ENCODE measurements around the gene NHSL1. TPM values are rescaled to one million over a fixed set of nuclear protein-coding genes. Genes with fewer than 3 reads are reported as not detected.

Gene NHSL1
- total RNA-seq, 1 donor from 2014 or later = 23.4 TPM

DNA sequence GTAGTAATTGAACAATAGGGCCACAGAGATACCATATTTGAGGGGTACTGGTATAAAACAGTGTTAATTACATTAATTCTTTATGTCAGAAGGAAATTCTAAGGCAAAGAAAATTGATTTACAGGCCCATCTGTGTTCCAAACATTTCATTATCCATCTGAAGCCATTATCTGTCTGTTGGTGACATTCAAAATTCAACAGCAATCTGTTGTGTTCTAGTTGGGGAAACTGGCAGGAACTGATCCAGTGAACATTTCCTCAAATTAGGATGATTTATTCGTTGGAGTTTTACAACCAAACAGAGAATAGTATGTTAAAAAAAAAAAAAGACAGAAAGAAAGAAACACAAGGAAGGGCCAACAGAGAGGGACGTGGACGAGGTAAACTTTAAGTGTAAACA is 65.2 kb downstream of the NHSL1 start:
- TF ChIP-seq, protein P1, sequence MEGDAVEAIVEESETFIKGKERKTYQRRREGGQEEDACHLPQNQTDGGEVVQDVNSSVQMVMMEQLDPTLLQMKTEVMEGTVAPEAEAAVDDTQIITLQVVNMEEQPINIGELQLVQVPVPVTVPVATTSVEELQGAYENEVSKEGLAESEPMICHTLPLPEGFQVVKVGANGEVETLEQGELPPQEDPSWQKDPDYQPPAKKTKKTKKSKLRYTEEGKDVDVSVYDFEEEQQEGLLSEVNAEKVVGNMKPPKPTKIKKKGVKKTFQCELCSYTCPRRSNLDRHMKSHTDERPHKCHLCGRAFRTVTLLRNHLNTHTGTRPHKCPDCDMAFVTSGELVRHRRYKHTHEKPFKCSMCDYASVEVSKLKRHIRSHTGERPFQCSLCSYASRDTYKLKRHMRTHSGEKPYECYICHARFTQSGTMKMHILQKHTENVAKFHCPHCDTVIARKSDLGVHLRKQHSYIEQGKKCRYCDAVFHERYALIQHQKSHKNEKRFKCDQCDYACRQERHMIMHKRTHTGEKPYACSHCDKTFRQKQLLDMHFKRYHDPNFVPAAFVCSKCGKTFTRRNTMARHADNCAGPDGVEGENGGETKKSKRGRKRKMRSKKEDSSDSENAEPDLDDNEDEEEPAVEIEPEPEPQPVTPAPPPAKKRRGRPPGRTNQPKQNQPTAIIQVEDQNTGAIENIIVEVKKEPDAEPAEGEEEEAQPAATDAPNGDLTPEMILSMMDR (IDR thresholded peaks at IDR 0.05) = no peak
- Mint-ChIP-seq H3K27me3 (ENCODE audit: low read depth) (no peaks in the 10 kb centered on the region), H3K36me3 (ENCODE audit: low read depth) (peaks cover 8% of the 10 kb centered on the region), H3K27ac (ENCODE audit: unreplicated experiment) (no peak overlapping the region), H3K4me3 (ENCODE audit: unreplicated experiment) (no peak overlapping the region), H3K4me1 (ENCODE audit: low read depth) (peaks cover 8% of the 10 kb centered on the region), H3K9me3 (ENCODE audit: low read depth) (no peaks in the 10 kb centered on the region)
- DNase-seq (ENCODE audit: low spot score) = no peak

DNA sequence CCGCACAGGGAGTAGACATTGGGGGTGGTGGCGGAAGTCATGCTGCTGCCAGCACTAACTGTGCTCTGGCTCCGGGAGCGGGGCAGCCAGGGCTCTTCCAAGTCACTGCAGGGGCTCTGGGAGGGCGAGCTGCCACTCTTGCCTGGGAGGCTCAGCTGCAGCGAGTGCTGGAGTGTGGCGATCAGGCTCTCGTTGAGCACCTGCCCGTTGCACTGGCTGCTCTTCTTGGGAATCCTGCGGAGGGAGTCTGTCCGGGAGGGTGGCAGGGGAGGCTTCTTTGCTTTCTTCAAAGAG is 67.3 kb downstream of the NHSL1 start:
- TF ChIP-seq, protein P1 (IDR thresholded peaks at IDR 0.05) = no peak
- no peak for DNase-seq (ENCODE audit: low spot score)
- H3K4me3 Mint-ChIP-seq (ENCODE audit: unreplicated experiment) = no peak overlapping the region
- H3K36me3 Mint-ChIP-seq (ENCODE audit: low read depth) = peaks cover 6% of the 10 kb centered on the region
- H3K9me3 Mint-ChIP-seq (ENCODE audit: low read depth) = no peaks in the 10 kb centered on the region
- peaks cover 8% of the 10 kb centered on the region for H3K4me1 Mint-ChIP-seq (ENCODE audit: low read depth)
- H3K27me3 Mint-ChIP-seq (ENCODE audit: low read depth) = no peaks in the 10 kb centered on the region
- H3K27ac Mint-ChIP-seq (ENCODE audit: unreplicated experiment) = no peak overlapping the region

DNA sequence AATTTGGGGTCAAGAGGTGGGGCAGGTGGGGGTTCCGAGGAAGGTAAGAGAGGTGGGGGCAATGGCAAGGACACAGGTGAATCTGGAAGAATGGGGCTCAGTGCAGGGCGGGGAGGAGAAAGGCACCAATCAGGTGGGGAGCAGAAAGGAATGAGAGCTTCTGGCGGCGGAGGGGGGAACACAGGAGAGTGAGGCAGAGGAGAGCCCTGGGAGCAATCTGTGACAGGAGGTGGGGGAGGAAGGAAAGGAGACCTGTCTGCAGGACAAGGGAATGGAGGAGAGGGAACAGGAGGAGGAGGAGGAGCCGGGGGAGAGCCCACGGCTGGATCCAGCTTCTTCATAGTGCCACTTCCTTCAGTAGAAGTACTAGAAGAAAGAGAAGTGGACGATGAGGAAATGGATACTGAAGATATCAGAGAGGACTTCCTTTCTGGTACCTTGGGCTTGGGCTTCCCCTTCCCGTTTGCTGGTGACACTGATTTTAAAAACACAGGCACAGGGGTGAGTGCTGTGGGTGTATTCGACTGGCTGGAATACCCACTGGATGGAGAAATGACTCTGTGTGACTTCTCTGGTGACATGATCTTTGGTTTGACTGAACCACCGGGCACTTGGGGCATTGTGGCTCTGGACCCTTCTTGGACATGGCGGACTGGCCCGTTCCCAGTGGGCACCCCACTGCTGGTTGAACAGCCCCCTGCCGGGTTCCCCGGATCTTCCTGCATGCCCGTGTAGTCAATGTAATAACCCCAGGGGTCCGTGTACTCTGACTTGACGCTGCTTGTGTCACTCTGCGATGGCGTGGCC is 67.8 kb downstream of the NHSL1 start:
- DNase-seq (ENCODE audit: low spot score) = peak; percentile 93
- H3K4me1 Mint-ChIP-seq (ENCODE audit: low read depth) = peaks cover 8% of the 10 kb centered on the region
- H3K27me3 Mint-ChIP-seq (ENCODE audit: low read depth) = no peaks in the 10 kb centered on the region

DNA sequence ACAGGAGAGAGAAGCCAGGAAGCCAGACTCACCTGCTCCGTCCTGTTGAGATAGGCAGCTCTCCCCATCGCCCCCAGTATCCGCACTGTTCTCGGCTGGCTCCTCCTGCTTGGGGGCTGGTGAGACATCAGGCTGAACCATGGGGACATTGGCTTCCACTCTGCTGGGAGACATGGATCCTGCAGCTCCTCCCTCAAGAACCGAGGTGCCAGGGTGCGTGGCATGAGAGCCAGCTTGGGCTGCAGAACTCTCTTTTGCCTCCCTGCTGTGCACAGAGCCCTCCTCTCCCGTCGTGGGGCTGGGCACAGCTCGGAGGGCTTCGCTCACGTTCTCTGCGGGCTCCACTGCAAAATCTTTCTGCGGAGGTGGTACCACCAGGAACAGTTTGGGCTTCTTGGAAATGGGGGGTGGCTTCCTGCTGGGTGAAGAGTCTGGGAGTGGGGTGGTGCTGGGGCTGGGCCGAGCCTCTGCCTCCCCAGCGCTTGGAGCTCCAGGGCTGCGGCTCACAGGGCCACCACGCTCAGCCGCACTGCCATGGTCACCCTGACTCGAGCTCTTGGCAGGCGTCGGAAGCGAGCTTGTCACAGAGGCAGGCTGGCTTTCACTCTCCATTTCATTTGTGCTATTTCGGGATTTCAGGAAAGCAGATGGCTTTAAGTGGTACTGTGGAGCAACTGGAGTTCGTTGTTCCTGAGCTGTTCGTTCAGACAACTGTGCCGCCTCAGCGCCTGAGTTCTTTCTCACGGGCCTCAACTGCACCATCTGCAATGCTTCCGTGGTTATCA is 68.7 kb downstream of the NHSL1 start:
- TF ChIP-seq, protein P1 (IDR thresholded peaks at IDR 0.05) = no peak
- no peaks in the 10 kb centered on the region for H3K9me3 Mint-ChIP-seq (ENCODE audit: low read depth)
- H3K27me3 Mint-ChIP-seq (ENCODE audit: low read depth) = no peaks in the 10 kb centered on the region
- H3K36me3 Mint-ChIP-seq (ENCODE audit: low read depth) = peaks cover 8% of the 10 kb centered on the region
- DNase-seq (ENCODE audit: low spot score) = no peak
- H3K27ac Mint-ChIP-seq (ENCODE audit: unreplicated experiment) = no peak overlapping the region
- no peak overlapping the region for H3K4me3 Mint-ChIP-seq (ENCODE audit: unreplicated experiment)
- peaks cover 8% of the 10 kb centered on the region for H3K4me1 Mint-ChIP-seq (ENCODE audit: low read depth)

More for the DNA sequence above, 67.8 kb downstream of the NHSL1 start:
- Mint-ChIP-seq H3K9me3 (ENCODE audit: low read depth) (no peaks in the 10 kb centered on the region), H3K36me3 (ENCODE audit: low read depth) (peaks cover 8% of the 10 kb centered on the region), H3K4me3 (ENCODE audit: unreplicated experiment) (no peak overlapping the region), H3K27ac (ENCODE audit: unreplicated experiment) (no peak overlapping the region)
- TF ChIP-seq, protein P1 (IDR thresholded peaks at IDR 0.05) = no peak

DNA sequence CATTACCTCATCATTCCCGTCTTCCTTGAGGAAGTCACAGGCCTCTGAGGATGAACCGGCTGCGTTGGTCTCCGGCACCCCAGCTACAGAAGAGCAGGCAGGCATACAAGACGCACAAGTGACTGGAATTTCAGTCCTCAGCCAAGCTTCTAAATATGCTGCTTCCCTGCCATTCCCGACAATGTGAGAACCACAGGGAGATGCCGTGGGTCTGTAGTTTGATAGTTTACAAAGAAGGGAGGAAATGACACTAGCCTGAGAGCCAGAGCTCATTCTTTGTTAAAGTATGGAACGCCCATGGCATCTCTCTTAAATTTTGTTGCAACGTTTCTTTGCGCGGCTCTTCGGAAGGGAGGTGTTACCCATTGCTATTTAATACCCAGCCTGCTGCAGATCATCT is 69.5 kb downstream of the NHSL1 start:
- peaks cover 8% of the 10 kb centered on the region for H3K36me3 Mint-ChIP-seq (ENCODE audit: low read depth)
- peaks cover under 1% of the 10 kb centered on the region for H3K4me1 Mint-ChIP-seq (ENCODE audit: low read depth)
- H3K9me3 Mint-ChIP-seq (ENCODE audit: low read depth) = no peaks in the 10 kb centered on the region
- no peak for DNase-seq (ENCODE audit: low spot score)
- H3K4me3 Mint-ChIP-seq (ENCODE audit: unreplicated experiment) = no peak overlapping the region
- H3K27ac Mint-ChIP-seq (ENCODE audit: unreplicated experiment) = no peak overlapping the region
- H3K27me3 Mint-ChIP-seq (ENCODE audit: low read depth) = no peaks in the 10 kb centered on the region
- TF ChIP-seq, protein P1 (IDR thresholded peaks at IDR 0.05) = no peak

Measured in chondrocyte (in vitro differentiated cells).